Measurements from ENCODE around the gene HAUS6.
A peak's percentile ranks its signal among the peaks of the same experiment; 100 is the strongest.
"Not testable (repeated sequence)": the region's sequence is repeated elsewhere in the genome, so short reads cannot be mapped to it uniquely, and the experiment has no call there.

HAUS6 gene

DNA sequence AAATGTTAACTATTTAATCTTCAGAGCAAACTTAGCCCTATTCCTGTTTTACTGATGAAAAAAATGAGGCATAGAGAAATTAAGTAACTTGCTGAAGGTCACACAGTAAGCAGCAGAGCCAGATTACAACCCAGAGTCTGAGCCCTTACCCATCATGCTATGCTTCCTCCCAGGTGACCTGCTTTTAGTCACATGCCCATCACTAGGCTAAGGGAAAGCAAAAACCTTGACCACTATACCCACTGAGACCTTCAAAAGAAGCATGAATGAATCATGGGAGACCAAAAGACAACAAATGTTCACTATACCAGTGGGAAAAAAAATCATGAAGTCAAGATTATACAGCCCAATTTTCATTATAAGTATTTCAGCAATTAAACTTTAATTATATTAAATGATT lies 5.3 kb upstream of the HAUS6 start:
- no peak overlapping the region for H3K27ac ChIP-seq (ENCODE audit: poor library complexity, severe bottlenecking)
- TF ChIP-seq, protein P1, sequence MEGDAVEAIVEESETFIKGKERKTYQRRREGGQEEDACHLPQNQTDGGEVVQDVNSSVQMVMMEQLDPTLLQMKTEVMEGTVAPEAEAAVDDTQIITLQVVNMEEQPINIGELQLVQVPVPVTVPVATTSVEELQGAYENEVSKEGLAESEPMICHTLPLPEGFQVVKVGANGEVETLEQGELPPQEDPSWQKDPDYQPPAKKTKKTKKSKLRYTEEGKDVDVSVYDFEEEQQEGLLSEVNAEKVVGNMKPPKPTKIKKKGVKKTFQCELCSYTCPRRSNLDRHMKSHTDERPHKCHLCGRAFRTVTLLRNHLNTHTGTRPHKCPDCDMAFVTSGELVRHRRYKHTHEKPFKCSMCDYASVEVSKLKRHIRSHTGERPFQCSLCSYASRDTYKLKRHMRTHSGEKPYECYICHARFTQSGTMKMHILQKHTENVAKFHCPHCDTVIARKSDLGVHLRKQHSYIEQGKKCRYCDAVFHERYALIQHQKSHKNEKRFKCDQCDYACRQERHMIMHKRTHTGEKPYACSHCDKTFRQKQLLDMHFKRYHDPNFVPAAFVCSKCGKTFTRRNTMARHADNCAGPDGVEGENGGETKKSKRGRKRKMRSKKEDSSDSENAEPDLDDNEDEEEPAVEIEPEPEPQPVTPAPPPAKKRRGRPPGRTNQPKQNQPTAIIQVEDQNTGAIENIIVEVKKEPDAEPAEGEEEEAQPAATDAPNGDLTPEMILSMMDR (IDR thresholded peaks at IDR 0.05; ENCODE audit: poor library complexity, severe bottlenecking) = no peak
- no peaks in the 10 kb centered on the region for H3K9me3 ChIP-seq (ENCODE audit: severe bottlenecking)
- no peaks in the 10 kb centered on the region for H3K36me3 ChIP-seq (ENCODE audit: low read depth)
- no peak for ATAC-seq (ENCODE audit: low read depth)
- no peak overlapping the region for H3K4me3 ChIP-seq (ENCODE audit: severe bottlenecking)
- no peaks in the 10 kb centered on the region for H3K4me1 ChIP-seq (ENCODE audit: insufficient read depth, poor library complexity, severe bottlenecking)
- no peaks in the 10 kb centered on the region for H3K27me3 ChIP-seq (ENCODE audit: insufficient read depth, poor library complexity, severe bottlenecking)
- no peak for DNase-seq (ENCODE audit: low spot score)

DNA sequence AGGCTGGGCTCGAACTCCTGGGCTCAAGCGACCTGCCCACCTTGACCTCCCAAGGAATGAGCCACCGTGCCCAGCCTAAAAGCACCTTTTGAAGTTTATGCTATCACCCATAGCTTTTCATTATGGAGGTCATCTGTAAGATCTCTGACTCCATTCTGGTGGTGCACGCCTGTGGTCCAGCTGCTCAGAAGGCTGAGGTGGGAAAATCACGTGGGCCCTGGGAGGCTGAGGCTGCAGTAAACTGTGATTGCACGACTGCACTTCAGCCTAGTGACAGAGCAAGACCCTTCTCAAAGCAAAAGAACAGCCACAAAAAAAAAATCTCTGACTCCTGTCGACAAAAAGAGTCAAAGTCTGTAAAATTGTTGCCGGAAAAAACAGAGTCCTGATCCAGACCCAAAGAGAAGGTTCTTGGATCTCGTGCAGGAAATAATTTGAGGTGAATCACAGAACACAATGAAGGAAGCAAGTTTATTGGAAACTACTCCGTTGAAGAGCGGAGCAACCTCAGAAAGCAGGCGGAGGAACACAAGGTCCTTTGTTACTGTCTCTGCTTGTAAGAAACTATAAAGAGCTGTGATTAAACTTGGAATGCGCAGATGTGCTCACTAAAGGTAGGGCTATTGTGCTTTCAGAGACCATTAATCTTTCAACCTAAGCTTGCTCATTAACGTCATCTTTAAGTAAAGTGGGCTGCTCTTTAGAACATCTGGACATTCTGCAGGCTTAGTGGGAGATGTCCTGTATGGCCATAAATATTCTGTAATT lies 2.0 kb upstream of the HAUS6 start:
- DNase-seq (ENCODE audit: low spot score) (no peak), ATAC-seq (ENCODE audit: low read depth) (no peak)
- Histone ChIP-seq H3K36me3 (ENCODE audit: low read depth) (peaks cover 13% of the 10 kb centered on the region), H3K4me3 (ENCODE audit: severe bottlenecking) (no peak overlapping the region), H3K9me3 (ENCODE audit: severe bottlenecking) (no peaks in the 10 kb centered on the region), H3K27ac (ENCODE audit: poor library complexity, severe bottlenecking) (no peak overlapping the region), H3K4me1 (ENCODE audit: insufficient read depth, poor library complexity, severe bottlenecking) (peaks cover 5% of the 10 kb centered on the region), H3K27me3 (ENCODE audit: insufficient read depth, poor library complexity, severe bottlenecking) (no peaks in the 10 kb centered on the region)
- TF ChIP-seq, protein P1 (IDR thresholded peaks at IDR 0.05; ENCODE audit: poor library complexity, severe bottlenecking) = no peak

DNA sequence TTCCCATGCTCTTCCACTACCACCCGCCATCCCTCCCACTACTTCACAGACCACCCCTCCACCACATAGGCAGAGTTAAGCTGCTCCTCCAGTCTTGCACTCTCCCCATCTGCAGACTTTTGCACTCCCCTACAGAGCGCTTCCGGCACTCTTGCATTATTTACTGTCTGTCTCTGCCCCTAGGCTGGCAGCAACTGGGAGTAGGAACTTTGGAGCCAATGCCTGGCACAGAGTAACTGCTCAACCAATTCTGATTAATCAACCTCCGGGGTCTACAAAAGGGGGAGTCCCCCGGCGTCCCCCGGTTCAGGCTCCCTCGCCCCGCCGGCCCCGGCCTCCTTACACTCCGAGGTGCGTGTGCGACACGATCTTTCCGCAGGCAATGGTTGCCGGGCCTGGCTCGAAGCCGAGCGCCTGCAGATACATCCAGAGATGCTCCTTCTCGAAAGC lies 498 bp downstream of the HAUS6 start:
- H3K9me3 ChIP-seq (ENCODE audit: severe bottlenecking) = no peaks in the 10 kb centered on the region
- ATAC-seq (ENCODE audit: low read depth) = peak; percentile 67
- H3K36me3 ChIP-seq (ENCODE audit: low read depth) = peaks cover 27% of the 10 kb centered on the region
- TF ChIP-seq, protein P1 (IDR thresholded peaks at IDR 0.05; ENCODE audit: poor library complexity, severe bottlenecking) = no peak
- no peak for DNase-seq (ENCODE audit: low spot score)
- H3K4me1 ChIP-seq (ENCODE audit: insufficient read depth, poor library complexity, severe bottlenecking) = peaks cover 5% of the 10 kb centered on the region
- H3K27ac ChIP-seq (ENCODE audit: poor library complexity, severe bottlenecking) = peak overlapping the region; percentile 64
- no peaks in the 10 kb centered on the region for H3K27me3 ChIP-seq (ENCODE audit: insufficient read depth, poor library complexity, severe bottlenecking)
- peak overlapping the region; percentile 63 for H3K4me3 ChIP-seq (ENCODE audit: severe bottlenecking)

DNA sequence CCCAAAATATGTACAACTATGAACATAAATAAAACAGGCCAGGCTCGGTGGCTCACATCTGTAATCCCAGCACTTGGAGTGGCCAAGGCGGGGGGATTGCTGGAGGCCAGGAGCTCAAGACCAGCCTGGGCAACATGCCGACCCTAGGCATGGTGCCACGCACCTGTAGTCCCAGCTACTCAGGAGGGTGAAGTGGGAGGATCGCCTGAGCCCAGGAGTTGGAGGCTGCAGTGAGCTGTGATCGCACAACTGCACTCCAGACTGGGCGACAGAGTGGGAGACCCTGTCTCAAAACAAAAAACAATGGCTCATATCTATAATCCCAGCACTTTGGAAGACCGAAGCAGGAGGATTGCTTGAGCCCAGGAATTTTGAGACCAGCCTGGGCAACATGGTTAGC lies 1.5 kb downstream of the HAUS6 start:
- Histone ChIP-seq H3K27ac (ENCODE audit: poor library complexity, severe bottlenecking) (no peak overlapping the region), H3K4me1 (ENCODE audit: insufficient read depth, poor library complexity, severe bottlenecking) (peaks cover 5% of the 10 kb centered on the region), H3K9me3 (ENCODE audit: severe bottlenecking) (no peaks in the 10 kb centered on the region), H3K36me3 (ENCODE audit: low read depth) (peaks cover 35% of the 10 kb centered on the region), H3K4me3 (ENCODE audit: severe bottlenecking) (peak overlapping the region; percentile 63), H3K27me3 (ENCODE audit: insufficient read depth, poor library complexity, severe bottlenecking) (no peaks in the 10 kb centered on the region)
- ATAC-seq (ENCODE audit: low read depth) = no peak
- TF ChIP-seq, protein P1 (IDR thresholded peaks at IDR 0.05; ENCODE audit: poor library complexity, severe bottlenecking) = no peak
- no peak for DNase-seq (ENCODE audit: low spot score)

DNA sequence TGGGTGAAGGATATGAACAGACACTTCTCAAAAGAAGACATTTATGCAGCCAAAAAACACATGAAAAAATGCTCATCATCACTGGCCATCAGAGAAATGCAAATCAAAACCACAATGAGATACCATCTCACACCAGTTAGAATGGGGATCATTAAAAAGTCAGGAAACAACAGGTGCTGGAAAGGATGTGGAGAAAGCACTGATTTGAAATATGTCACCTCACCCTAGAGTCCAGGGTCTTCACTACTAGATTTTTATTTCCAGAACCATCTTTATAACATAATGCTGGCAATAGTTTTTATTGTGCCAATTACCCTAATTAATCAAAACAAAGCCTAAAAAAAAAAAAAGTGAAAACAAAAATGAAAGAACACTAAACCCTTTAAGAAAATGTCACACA lies 5.3 kb downstream of the HAUS6 start:
- H3K27ac ChIP-seq (ENCODE audit: poor library complexity, severe bottlenecking); H3K4me1 ChIP-seq (ENCODE audit: insufficient read depth, poor library complexity, severe bottlenecking); H3K27me3 ChIP-seq (ENCODE audit: insufficient read depth, poor library complexity, severe bottlenecking); DNase-seq (ENCODE audit: low spot score); H3K9me3 ChIP-seq (ENCODE audit: severe bottlenecking); H3K4me3 ChIP-seq (ENCODE audit: severe bottlenecking); ATAC-seq (ENCODE audit: low read depth): not testable (repeated sequence)
- peaks cover 73% of the 10 kb centered on the region for H3K36me3 ChIP-seq (ENCODE audit: low read depth)

Data from RWPE2 (cell line).